NCI-H146 treated with DMSO at 0.1 percent for 48 hours (cell line): Measurements from ENCODE around the gene TNRC6A.

ENCODE experiments used
- DNase-seq: peaks from one replicate; lab custom pipeline; 2025; ENCODE audit not compliant: unreplicated experiment; lab: John Stamatoyannopoulos, UW

The TNRC6A gene

DNA sequence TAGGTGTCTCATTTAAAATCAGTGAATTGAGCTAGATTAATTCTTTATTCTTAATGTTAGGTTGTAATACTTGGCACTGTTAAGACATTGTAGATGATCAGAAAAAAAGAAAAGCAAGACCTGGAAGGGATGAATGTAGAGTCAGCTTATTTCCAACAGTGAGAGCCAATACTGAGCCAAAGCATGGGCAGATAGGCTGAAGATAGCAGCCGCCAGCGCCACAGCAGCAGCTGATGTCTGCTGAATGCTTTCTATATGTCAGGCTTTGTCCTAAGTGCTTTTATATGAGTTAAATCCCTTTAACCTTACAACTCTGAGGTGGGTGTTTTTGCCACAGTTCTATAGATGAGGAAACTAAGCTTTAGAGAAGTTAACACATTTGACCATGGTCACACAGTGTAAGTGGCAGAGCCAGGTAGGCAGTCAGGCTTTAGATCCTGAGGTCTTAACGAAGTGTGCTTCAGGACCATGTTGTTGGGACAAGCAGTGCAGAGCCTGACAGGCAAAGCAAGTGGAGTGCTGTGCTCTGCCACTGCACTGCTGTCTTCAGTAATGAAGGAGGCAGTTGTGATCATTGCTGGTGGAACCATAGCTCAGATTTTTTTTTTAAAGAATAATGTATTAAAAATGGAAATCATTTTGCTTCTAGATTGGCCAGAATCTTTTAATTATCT, 25.9 kb downstream of the TNRC6A start:
- DNase-seq, result no peak

DNA sequence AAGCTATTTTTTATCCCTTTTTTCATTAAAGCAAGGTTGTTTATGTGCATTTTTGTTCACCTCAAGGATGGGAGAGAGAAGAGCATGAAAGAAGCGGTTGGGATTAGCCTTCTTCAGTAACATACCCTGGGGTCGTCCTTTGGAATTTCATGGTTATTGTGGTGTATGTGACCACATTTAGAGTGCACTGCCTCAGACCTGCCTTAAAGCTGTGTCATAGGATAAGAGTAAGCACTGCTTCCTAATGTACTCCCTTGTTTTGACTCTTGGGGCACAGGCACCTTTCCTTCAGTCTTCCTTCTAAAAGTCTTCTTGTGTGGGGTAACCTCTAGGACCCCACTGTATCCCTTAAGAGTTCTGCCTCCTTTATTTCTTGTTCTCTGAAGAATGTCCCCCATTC, 28.9 kb downstream of the TNRC6A start:
- no peak for DNase-seq

DNA sequence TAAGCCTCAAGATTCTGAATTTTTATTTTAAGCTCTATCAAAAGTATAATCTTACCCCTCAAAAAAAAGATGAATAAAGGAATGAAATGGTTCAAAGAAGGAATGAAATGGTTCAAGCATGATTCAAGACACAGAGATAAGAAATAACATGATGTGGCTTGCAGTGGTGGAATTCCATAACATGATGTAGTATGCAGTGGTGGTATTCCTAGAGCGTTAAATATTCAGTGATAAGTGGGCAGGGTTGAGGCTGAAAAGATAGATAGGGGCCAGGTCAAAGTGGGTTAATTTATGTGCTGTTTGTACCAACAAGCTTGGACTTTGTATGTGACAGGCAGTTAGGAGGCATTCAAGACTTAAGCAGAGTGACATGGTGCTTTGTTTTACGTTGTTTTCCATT, 29.6 kb downstream of the TNRC6A start:
- no peak for DNase-seq

DNA sequence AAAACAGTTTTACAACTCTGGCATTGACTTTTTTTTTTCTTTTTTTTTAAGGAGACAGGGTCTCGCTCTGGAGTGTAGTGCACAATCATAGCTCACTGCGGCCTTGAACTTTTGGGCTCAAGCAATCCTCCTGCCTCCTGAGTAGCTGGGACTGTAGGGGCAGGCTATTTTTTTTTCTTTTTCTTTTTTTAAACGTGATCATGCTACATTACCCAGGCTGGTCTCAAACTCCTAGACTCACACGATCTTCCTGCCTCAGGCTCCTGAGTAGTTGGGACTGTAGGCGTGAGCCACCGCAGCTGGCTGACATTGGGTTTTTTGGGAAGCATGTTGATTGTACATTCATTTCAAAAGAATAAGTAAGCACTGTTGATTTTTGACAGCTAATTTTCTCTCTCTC, 32.1 kb downstream of the TNRC6A start:
- no peak for DNase-seq

DNA sequence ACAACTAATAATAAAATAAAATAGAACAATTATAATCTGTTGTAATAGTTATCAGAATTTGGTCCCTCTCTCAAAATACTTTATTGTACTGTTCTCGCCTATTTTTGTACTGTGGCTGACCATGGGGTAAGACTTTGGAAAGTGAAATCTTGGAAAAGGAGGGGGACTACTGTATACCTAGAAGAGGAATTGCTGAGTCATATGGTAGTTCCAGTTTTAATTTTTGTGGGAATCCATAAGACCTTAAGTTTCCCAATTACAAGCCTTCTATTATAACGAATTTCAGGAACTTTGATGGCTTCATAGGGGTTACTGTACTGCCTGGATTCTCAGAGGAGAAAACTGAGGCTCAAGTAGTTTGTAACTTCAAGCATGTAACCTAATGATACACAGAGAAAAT, 35.5 kb downstream of the TNRC6A start:
- DNase-seq, result no peak

DNA sequence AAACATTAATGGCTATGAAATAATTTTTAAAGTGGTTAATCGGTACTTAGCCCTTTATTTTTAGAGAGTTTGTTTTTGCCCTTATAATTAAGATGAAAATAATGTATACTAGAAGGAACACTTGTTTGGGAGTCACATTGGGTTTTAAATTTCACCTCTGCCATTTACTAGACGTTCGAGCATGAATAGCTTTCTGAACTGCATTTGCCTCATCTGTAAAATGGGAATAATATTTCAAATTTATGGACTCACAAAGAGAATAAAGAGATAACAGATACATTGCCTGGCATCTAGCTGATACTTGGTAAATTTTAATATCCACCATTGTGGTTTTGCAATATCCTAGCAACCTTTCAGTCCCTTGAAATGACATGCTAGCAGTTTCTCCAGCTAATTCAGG, 36.6 kb downstream of the TNRC6A start:
- no peak for DNase-seq

DNA sequence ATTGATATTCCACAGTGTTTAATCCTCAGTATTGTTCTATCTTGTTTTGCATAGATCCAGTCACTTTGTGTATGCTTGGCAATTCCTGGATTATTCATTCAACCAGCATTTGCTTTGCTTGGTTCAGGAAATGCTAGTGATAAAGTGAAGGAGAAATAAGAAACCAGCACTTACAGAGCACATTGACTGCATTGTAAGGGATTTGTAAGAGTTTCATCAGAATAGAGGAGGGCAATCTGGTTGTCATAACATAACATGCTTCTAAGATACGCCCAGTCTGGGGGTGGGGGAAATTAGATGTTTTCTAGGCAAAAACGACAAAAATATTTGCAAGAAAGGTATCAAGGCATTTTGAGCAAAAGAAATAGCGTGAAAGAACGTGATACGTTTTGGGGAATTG, 40.4 kb downstream of the TNRC6A start:
- DNase-seq, result no peak

DNA sequence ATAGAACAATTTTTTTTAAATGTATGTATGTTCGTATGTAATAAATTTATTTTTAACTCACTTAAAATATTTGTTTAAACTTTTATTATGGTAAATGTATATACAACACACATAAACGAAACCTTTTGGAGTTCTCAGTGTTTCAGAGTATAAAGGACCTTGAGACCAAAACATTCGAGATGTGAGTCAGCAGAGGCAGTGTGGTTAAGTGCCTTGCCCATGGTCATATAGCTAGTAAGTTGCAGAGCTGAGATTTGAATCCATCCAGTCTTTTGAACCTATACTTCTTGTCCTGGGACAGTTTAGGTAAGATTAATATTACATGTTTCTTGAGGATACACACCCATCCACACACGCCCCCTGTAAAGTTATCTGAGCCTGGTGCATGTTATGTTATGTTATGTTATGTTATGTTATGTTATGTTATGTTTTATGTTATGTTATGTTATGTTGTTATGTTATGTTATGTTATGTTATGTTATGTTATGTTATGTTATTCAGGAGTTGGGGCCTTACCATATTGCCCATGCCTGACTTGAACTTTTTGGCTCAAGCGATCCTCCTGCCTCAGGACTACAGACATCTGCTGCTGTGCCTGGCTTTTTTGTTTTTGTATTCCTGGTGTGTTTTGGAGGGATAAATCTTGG, 41.8 kb downstream of the TNRC6A start:
- no peak for DNase-seq

DNA sequence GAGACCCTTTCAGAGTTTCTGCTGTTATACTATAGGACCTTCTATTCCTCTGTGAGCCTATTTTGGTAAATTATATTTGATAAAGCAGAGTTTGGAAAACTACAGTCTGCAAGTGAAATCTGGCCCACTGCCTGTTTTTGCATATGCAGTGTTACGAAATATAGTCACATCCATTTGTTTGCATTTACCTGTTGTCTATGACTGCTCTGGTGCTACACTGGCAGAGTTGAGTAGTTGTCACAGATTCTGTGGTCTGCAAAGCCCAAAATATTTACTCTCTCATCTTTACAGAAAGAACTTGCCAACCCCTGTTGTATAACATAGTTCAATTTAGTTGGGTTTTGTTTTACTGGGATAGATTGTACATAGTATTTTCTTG, 42.3 kb downstream of the TNRC6A start:
- DNase-seq, result no peak

DNA sequence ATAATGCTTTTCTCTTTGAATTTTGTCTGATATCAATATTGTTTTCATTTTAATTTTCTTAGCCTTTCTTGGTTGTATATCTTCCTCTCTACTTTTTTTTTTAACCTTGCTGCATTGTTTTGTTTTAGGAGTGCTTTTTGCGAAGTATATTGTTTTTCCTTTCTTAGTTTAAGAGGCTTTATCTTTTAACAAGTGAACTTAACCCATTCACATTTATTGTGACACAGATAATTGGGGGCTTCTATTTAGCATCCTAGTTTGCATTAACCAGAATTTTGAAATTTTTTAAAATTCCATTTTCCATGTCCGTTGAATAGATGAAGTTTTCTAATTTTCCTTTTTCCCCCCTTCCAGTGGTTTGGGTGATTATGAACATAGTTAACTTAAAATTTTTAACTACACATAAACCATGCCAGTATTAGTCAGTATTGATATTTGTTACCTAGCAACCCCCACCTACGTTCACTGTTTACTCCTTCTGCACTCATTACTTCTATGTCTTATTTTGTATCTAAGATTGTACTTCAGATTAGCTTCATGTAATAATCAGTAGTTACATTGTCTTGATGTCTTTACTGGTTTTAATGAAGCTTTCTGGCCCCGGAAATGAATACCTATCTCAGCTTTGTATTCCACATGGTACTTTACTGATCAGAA, 44.4 kb downstream of the TNRC6A start:
- DNase-seq, result no peak

DNA sequence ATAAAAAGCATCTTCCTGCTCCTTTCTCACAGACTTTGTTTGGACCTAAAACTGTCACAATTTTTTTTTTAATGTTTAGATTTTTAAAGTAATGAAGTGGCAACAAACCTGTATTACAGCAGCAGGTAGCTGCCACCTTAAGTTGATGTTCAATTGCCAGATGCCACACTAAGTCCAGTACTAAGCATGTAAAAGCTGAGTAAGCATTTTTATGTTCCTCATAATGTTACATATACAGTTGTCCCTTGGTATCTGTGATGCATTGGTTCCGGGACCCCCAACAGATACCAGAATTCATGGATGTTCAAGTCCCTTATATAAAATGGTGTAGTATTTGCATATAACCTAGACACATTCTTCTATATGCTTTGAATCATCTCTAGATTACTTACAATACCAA, 45.1 kb downstream of the TNRC6A start:
- DNase-seq, result no peak

DNA sequence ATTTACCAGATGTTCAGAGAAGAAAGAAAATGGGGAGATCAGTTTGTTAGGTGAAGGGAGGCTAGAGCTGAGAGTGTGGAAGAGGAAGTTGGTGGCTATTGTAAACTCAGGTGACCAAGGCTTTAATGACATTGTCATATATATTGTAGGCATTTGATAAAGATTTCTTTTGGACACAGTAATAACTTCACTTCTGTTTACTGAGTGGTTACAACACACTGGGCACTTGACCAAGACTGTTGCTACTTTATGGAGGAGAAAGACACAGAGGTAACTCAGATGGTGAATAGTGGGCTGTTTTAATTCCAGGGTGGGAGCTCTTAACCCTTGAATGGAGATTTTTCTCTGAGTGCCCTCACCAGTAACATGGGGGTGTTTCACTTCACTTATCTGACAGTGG, 46.0 kb downstream of the TNRC6A start:
- no peak for DNase-seq

DNA sequence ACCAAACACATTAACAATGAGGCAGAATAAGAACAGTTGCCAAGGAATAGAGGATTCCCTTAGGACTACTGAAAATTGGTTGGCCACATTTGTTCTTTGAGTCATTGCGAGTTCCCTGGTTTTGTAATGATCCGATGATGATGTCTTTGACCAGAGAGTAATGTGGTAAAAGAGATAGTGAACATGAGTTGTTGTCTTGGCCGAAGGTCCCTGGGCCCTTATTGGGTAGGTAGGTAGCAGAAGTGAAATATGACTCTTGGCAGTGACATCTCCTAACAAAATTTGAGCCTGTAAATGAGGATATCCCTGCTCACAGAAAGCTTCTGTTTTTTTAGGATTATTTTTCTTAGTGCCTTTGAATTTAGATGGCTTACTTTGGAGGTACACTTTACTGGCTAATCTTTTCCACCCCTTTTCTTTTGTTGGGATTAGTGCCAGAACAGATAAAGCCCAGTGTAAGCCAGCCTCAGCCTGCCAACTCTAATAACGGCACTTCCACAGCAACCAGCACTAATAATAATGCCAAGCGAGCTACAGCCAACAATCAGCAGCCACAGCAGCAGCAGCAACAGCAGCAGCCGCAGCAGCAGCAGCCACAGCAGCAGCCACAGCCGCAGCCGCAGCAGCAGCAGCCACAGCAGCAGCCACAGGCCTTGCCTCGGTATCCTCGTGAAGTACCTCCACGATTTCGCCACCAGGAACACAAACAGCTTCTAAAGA, 47.2 kb downstream of the TNRC6A start:
- DNase-seq, result no peak

DNA sequence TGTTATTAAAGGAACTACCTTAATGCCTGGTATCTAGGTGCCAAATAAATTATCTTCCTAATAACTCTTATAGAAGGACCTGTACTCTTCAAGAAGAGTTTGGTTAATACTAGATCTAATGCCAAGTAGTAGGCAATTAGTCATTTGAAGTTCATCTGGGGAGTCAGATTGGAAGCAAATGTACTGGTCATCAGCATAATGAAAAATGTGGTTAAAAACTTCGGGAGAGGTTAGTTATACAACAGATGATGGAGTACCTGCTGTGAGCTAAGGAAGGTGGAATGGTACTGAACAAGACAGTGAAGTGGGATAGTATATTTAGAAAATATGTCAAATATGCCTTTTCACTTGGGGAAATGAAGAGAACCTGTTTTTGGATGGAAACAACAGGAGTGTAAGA, 49.2 kb downstream of the TNRC6A start:
- DNase-seq, result no peak

DNA sequence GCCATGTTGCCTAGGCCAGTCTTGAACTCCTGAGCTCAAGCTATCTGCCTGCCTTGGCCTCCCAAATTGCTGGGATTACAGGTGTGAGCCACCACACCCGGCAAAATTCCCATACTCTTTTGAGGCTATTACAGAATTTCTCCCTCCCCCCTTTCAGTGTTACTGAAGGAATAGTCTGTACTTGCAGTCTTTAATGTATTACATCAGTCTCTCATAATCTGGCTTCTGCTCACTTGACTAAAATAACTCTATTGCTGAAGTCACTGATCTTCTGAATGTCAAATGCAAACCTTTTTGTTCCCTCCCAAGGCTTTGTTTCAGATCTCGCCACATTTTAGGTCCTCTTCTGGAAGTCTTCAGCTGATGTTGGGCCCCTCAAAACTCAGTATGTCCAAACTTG, 51.8 kb downstream of the TNRC6A start:
- no peak for DNase-seq

DNA sequence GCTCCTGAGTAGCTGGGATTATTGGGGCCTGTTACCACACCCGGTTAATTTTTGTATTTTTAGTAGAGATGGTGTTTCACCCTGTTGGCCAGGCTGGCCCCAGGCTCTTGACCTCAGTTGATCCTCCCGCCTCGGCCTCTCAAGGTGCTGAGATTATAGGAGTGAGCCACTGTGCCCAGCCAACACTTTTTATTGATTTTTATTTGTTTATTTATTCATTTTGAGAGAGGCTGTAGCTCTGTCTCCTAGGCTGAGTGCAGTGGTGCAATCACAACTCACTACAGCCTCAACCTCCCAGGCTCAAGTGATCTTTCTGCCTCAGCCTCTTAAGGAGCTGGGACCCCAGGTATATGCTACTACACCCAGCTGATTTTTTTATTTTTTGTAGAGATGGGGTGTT, 54.7 kb downstream of the TNRC6A start:
- DNase-seq, result no peak

DNA sequence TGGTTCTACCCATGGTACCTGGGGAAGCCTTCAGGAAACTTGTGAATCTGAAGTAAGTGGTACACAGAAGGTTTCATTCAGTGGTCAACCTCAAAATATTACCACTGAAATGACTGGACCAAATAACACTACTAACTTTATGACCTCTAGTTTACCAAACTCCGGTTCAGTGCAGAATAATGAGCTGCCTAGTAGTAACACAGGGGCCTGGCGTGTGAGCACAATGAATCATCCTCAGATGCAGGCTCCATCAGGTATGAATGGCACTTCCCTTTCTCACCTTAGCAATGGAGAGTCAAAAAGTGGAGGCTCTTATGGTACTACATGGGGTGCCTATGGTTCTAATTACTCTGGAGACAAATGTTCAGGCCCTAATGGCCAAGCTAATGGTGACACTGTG, 60.4 kb downstream of the TNRC6A start:
- no peak for DNase-seq

DNA sequence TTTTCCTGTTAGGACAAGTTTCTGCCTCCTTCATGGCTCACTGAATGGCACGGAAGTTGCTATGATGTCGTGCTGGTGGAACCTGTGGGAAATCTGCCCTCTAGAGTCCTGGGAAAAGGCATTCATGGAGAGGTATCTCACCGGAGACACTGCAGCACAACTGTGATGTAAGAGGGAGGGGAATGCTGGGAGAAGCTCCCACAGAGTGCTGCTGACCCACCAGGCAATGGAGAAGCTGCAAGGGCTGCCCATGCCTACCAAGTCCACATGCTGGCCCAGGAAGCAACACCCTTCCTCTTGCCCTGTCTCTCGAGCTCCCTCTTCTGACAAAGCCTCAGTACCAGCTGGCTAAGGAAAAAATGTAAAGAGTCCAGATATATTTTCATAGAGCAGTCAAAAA, 71.1 kb downstream of the TNRC6A start:
- no peak for DNase-seq

DNA sequence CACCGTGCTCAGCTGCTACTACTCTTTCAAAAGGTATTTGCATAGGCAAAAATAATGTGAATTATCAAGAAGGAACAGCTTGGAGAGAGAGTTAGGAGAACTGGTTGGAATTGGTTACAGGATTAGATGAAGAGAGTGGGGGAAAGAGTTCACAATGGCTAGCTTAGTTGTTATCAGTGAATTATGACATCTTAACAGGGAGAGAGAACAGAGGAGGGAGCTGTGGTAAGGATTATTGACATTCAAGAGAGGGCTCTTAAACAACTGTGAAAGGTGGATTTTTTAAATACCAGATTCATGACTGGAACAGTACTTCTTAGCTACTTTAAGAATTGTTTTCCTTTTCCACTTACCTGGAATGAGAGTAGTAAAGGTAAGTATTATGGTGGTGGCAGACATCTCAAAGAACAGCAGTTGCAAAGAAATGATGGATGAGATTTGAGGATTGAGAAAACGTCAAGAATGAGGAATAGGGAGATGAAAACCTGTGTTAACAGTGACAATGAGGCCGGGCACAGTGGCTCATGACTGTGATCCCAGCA, 72.4 kb downstream of the TNRC6A start:
- DNase-seq, result no peak

DNA sequence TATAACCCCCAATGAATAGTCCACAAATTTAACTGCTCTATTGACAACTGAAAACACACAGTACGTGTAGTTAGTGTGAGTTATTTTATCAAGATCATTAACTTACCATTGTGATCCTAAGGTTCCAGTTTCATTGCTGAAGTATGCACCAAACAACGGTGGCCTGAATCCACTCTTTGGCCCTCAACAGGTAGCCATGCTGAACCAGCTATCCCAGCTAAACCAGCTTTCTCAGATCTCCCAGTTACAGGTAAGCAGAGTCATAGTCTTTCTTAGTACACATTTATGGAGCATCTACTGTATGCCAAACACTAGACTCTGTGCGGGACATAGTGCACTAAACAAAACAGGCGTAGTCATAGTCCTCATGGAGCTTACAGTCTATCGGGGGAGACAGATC, 76.0 kb downstream of the TNRC6A start:
- no peak for DNase-seq

DNA sequence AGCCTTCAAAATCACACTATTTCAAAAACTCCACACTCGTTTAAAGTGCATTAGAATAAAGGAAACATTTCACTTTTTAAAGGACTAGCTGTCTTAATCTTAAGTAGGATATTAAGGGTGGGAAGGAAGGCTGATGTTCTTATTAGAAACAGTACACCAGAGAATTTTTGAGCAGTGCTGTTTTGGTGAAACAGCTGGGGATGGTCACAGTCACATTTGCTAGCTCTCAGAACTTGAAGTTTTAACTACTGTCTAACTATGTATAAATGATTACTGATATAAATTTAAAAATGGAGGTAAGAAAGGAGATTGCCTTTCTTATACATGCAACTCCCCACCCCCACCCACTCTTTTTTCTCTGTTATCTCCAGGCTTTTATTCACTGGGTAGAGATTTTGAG, 77.8 kb downstream of the TNRC6A start:
- DNase-seq, result no peak
